Tracheal epithelial cell (primary cell): ENCODE results near the gene CDC20B. TPM values are rescaled to one million over a fixed set of nuclear protein-coding genes. Genes with fewer than 3 reads are reported as not detected.

Experiments
- total RNA-seq: library from RNA; depleted of rRNA; stranded (reverse); fragments of >200 nt; gene quantifications from 2 replicates; pipeline ENCODE4 v1.2.1, GENCODE V29; 2014

Gene CDC20B, protein sequence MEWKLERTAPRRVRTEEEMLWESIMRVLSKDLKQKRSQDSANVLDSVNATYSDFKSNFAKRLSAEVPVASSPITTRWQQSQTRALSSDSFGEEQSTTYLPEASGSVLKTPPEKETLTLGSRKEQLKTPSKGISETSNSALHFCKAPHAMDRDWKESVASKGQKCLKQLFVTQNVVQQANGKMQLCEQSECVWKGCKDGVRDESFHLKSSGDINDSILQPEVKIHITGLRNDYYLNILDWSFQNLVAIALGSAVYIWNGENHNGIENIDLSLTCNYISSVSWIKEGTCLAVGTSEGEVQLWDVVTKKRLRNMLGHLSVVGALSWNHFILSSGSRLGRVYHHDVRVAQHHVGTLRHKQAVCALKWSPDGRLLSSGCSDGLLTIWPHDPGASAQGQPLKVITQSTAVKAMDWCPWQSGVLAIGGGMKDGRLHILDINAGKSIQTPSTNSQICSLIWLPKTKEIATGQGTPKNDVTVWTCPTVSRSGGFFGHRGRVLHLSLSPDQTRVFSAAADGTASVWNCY
- total RNA-seq, result not detected in 2 replicates

DNA sequence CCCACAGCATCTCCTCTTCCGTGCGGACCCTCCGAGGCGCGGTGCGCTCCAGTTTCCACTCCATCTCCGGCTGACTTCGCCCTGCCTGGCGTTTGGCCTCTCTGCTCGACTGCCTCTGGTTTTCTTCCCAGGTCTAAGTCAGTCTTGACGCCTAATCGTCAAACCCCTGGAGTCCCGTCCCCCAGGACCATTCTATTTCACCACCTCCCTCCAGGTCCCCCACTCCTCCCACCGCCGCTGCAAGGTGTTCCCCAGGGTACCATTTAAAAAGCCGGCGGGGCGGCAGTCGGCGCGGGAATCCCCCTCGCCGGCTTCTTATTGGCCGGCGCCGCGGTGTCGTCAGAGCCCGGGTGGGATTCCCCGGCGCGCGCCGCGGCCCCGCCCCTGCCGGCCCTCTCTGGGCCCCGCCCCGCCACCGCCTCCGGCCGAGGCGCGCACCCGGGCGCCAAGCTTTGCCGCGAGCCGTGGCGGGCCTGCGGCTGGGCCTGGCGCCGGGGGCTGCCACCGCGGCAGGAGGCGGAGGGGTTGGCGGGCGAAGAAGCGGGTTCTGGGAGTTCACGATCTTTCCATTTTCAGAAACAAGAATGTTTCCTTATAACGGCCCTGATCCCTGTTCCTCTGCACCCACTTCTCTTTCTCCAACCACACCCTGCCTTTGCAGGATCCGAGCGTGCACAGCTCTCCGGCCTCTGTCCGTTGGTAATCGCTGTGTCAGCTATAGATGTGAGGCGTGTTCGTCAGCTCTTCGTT, at the start of gene CDC20B:
TSS of gene CDC20B (minus strand) at position 241 of the 750 bp plus-strand sequence. CDS start at position 64, 177 bp downstream.

DNA sequence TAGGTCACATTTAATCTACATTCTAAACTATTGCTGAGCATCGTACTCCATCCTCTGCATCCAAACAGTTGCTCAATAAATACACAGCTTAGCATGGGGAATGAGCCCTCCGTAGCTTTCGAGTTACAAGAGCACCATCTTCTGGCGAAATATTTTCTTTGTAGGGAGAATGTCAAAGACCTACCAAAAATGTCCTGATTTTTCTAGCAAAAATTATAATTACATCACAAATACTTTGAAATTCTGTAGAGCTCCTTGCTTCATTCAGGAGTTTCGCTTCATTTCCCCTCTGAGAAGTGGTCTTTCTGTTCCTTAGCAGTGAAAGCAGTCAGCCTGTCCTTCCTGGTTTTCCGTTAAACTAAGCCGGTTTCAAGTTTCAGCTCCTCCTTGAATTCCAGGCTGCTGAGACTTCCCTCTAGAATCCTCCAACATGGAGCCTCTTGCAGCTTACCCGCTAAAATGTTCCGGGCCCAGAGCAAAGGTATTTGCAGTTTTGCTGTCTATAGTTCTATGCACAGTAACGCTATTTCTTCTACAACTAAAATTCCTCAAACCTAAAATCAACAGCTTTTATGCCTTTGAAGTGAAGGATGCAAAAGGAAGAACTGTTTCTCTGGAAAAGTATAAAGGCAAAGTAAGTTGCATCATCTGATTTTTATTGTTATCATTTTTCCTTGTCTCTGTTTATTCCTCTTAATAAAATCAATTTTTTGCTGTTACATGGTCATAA, 13.0 kb downstream of the CDC20B start, which contains the start of gene GPX8:
TSS of gene GPX8 (plus strand) at position 409 of the 730 bp plus-strand sequence. CDS start at position 431, 22 bp downstream.

DNA sequence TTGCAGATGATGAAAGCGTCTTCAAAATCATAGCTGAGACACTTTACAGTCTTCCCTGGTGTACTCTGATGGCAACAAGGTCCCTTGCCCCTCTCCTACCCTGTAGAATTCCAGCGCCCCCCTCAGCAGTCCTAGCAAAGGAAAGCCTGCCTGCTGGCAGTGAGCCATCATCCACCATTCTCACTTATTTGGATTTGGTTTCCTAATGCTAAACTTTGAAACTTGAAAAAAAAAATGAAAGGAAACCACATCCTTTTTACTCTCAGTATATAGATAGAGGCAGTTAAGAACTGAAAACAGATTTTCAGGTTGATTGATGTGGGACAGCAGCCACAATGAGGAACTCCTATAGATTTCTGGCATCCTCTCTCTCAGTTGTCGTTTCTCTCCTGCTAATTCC, 70.6 kb downstream of the CDC20B start, which contains the start of gene GZMA:
TSS of gene GZMA (plus strand) at position 299 of the 400 bp plus-strand sequence. CDS start at position 336, 37 bp downstream.

Other genes with a start within 250 kb of the CDC20B start
- not detected in 2 replicates for gene ESM1, start 187.6 kb downstream of the CDC20B start, total RNA-seq
- not detected in 2 replicates for gene GZMK, start 148.9 kb downstream of the CDC20B start, total RNA-seq
- gene GZMA, start 70.5 kb downstream of the CDC20B start, total RNA-seq, result not detected in 2 replicates
- 19.2 and 21.0 TPM in 2 replicates for gene GPX8, start 13.0 kb downstream of the CDC20B start, total RNA-seq
- gene MCIDAS, start 54.1 kb upstream of the CDC20B start, total RNA-seq, result 0.48 TPM in 1 of 2 replicates, not detected in the other
- 1.2 and 7.2 TPM in 2 replicates for gene CCNO, start 60.4 kb upstream of the CDC20B start, total RNA-seq
- 20.5 and 30.9 TPM in 2 replicates for gene DHX29, start 134.5 kb upstream of the CDC20B start, total RNA-seq
- 108 and 114 TPM in 2 replicates for gene MTREX, start 134.8 kb upstream of the CDC20B start, total RNA-seq